ENCODE results near the gene GOPC.
"Not testable (repeated sequence)": the region's sequence is repeated elsewhere in the genome, so short reads cannot be mapped to it uniquely, and the experiment has no call there.

The GOPC gene

DNA sequence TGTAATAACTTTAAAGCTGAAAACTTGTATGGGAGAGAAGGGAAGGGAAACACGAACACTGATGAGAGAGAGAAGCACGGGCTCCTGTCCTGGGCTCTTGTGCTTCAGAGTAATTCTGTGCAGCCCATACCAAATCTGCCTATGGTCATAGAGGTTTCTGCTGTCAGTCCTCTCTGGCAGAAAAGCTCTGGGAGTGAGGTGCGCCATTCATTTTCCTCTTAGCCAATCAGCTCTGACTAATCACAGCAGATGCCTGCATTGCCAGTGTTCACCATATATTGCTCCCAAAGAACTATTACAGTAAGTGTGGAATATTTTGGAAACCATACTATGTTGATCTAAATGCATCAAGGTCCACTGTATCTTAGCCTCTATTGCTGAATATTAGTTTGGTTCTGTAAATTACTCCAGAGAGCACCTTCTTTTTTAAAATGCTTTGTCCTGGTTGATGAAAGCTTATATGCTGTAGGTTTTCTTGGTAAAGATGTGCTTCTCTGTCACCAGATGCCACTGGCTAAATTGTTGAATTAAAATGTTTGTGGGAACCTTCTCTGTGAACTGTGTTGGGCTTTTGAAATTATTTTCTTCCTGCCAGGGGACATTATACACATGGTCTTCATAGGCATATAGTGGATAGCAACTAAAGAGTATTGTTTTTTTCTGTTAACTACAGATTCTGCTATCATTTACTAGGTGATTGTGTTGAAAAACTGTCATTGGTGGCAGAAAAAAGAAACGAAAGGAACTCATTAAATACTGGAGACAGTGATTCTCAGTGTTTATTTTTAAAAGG is 81.5 kb downstream of the GOPC start:
- Histone ChIP-seq H3K9ac (ENCODE audit: low read length) (no peak overlapping the region), H3K9me3 (ENCODE audit: control insufficient read depth, low read length) (no peaks in the 10 kb centered on the region), H3K4me3 (ENCODE audit: low read length) (no peak overlapping the region), H3K36me3 (ENCODE audit: control insufficient read depth, insufficient read depth, low read length) (no peaks in the 10 kb centered on the region), H3K4me1 (ENCODE audit: control insufficient read depth, insufficient read depth, low read length) (no peaks in the 10 kb centered on the region), H3K27me3 (ENCODE audit: control insufficient read depth, insufficient read depth, low read length) (no peaks in the 10 kb centered on the region)

GRCh38 chr6:117518870-117519269 is 83.4 kb downstream of the GOPC start:
- Histone ChIP-seq H3K36me3 (ENCODE audit: control insufficient read depth, insufficient read depth, low read length) (no peaks in the 10 kb centered on the region), H3K27me3 (ENCODE audit: control insufficient read depth, insufficient read depth, low read length) (no peaks in the 10 kb centered on the region), H3K4me1 (ENCODE audit: control insufficient read depth, insufficient read depth, low read length) (no peaks in the 10 kb centered on the region), H3K9me3 (ENCODE audit: control insufficient read depth, low read length) (no peaks in the 10 kb centered on the region), H3K4me3 (ENCODE audit: low read length) (no peak overlapping the region), H3K9ac (ENCODE audit: low read length) (no peak overlapping the region)

DNA sequence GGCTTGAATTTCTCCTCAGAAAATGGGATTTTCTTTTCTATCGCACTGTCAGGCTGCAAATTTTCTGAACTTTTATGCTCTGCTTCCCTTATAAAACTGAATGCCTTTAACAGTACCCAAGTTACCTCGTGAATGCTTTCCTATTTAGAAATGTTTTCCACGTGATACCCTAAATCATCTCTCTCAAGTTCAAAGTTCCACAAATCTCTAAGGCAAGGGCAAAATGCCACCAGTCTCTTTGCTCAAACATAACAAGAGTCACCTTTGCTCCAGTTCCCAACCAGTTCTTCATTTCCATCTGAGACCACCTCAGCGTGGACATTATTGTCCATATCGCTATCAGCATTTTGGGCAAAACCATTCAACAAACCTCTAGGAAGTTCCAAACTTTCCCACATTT is 84.3 kb downstream of the GOPC start:
- not testable (repeated sequence) for H3K4me1 ChIP-seq (ENCODE audit: control insufficient read depth, insufficient read depth, low read length); H3K9me3 ChIP-seq (ENCODE audit: control insufficient read depth, low read length); H3K27me3 ChIP-seq (ENCODE audit: control insufficient read depth, insufficient read depth, low read length); H3K36me3 ChIP-seq (ENCODE audit: control insufficient read depth, insufficient read depth, low read length); H3K9ac ChIP-seq (ENCODE audit: low read length); H3K4me3 ChIP-seq (ENCODE audit: low read length)

DNA sequence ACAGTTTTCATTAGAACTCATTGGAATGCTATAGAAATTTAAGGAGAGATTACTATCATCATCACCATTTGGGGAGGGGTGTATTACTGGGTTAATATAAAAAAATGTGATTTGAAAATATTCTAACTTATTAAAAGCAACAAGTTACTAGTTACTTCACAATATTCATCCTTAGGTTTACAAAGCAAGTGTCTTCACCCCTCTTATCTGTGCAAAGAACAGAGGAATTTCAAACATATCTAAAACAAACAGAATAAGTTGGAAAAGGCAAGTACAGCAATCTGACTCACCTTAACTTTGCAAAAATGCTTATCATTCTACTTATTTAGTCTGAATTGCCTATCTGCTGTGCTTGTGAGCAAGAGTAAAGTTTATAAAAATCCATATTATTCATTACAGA is 87.0 kb downstream of the GOPC start:
- Histone ChIP-seq H3K9ac (ENCODE audit: low read length) (no peak overlapping the region), H3K36me3 (ENCODE audit: control insufficient read depth, insufficient read depth, low read length) (no peaks in the 10 kb centered on the region), H3K4me1 (ENCODE audit: control insufficient read depth, insufficient read depth, low read length) (no peaks in the 10 kb centered on the region), H3K27me3 (ENCODE audit: control insufficient read depth, insufficient read depth, low read length) (no peaks in the 10 kb centered on the region), H3K9me3 (ENCODE audit: control insufficient read depth, low read length) (no peaks in the 10 kb centered on the region), H3K4me3 (ENCODE audit: low read length) (no peak overlapping the region)

- Histone ChIP-seq H3K9ac (ENCODE audit: low read length) (no peak overlapping the region), H3K4me1 (ENCODE audit: control insufficient read depth, insufficient read depth, low read length) (no peaks in the 10 kb centered on the region), H3K36me3 (ENCODE audit: control insufficient read depth, insufficient read depth, low read length) (no peaks in the 10 kb centered on the region), H3K4me3 (ENCODE audit: low read length) (no peak overlapping the region), H3K27me3 (ENCODE audit: control insufficient read depth, insufficient read depth, low read length) (no peaks in the 10 kb centered on the region), H3K9me3 (ENCODE audit: control insufficient read depth, low read length) (no peaks in the 10 kb centered on the region)
These were observed 87.7 kb downstream of the GOPC start for GRCh38 chr6:117514655-117515054.

DNA sequence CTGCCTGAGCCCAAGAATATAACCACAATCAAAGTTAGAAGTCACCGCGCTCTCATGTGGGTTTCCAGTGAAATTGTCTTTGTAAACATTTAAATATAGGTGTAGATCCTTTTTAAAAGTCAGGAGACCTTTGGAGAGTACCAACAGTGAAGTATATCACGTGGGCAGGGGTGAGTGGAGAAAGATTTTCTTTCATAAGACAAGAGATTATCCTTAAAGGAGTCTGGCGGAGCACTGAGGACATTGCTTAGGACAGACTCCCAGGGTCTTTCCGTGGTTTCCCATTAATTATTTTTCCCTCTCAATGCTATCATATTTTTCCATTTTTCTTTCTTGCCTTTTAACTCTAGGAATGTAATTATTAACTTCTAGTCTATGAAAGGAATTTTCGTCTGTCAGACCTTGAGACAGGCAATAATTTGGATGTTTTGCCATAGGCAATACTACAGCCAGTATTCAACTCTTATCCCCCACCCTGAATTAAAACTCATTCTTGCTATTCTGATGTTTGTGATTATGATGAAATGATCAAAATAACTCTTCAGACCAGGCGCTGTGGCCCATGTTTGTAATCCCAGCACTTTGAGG is 88.4 kb downstream of the GOPC start:
- H3K36me3 ChIP-seq (ENCODE audit: control insufficient read depth, insufficient read depth, low read length): no peaks in the 10 kb centered on the region
- H3K27me3 ChIP-seq (ENCODE audit: control insufficient read depth, insufficient read depth, low read length): no peaks in the 10 kb centered on the region

GRCh38 chr6:117512987-117513573 is 89.2 kb downstream of the GOPC start:
- no peaks in the 10 kb centered on the region for H3K9me3 ChIP-seq (ENCODE audit: control insufficient read depth, low read length)
- H3K4me3 ChIP-seq (ENCODE audit: low read length): no peak overlapping the region
- no peaks in the 10 kb centered on the region for H3K4me1 ChIP-seq (ENCODE audit: control insufficient read depth, insufficient read depth, low read length)
- H3K9ac ChIP-seq (ENCODE audit: low read length): no peak overlapping the region
- H3K36me3 ChIP-seq (ENCODE audit: control insufficient read depth, insufficient read depth, low read length): no peaks in the 10 kb centered on the region
- H3K27me3 ChIP-seq (ENCODE audit: control insufficient read depth, insufficient read depth, low read length): no peaks in the 10 kb centered on the region

More for the DNA sequence above, 88.4 kb downstream of the GOPC start:
- Histone ChIP-seq H3K9ac (ENCODE audit: low read length) (no peak overlapping the region), H3K9me3 (ENCODE audit: control insufficient read depth, low read length) (no peaks in the 10 kb centered on the region), H3K4me1 (ENCODE audit: control insufficient read depth, insufficient read depth, low read length) (no peaks in the 10 kb centered on the region), H3K4me3 (ENCODE audit: low read length) (no peak overlapping the region)

DNA sequence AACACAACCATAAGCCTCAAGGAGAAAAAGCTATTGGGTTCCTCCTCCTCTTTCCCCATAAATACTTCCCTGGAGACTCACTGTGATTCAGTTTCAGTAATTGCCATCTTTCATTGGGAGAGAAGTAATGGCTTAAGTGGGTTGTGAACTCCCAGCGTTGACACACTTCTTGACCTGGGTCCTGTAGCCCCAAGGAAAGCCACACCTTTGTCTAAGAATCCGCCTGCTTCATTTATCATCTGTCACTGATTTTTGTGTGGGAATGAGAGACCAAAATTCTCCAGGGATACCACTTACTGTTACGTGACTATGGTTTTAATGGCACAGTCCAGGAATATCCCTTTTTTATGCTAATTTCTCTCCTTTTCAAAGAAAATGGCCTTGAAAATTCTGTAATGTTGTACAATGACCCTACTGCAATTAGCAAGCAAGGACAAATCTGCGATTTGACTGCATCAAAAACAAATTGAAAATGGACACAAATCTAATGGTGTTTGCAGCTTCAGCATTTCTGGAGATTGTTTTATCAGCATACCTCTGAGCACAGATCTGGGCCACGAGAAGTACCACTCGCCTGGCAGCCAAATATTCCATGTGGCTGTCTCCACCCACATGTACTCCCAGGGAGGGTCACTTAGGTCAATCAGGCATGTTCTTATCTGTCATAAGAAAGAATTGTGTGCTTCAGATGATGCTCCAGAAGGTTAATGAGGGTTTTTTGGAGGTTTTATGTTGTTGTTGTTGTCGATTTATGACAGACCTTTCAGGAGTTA is 90.1 kb downstream of the GOPC start:
- H3K9me3 ChIP-seq (ENCODE audit: control insufficient read depth, low read length): no peaks in the 10 kb centered on the region
- H3K4me1 ChIP-seq (ENCODE audit: control insufficient read depth, insufficient read depth, low read length): no peaks in the 10 kb centered on the region
- no peak overlapping the region for H3K4me3 ChIP-seq (ENCODE audit: low read length)
- H3K36me3 ChIP-seq (ENCODE audit: control insufficient read depth, insufficient read depth, low read length): no peaks in the 10 kb centered on the region
- no peaks in the 10 kb centered on the region for H3K27me3 ChIP-seq (ENCODE audit: control insufficient read depth, insufficient read depth, low read length)
- H3K9ac ChIP-seq (ENCODE audit: low read length): no peak overlapping the region

Measured in mucosa of stomach (tissue), 1 donor.